Fibroblast of lung (primary cell): ENCODE results near the gene TSHZ2. TPM values are rescaled to one million over a fixed set of nuclear protein-coding genes. Genes with fewer than 3 reads are reported as not detected.
A peak's percentile ranks its signal among the peaks of the same experiment; 100 is the strongest.

Source experiments
- DNase-seq, 2 donors: peaks; one replicate each; pipeline versions ENCODE4 v3.0.0 to v3.0.0-alpha.2; 2010; ENCODE audit warnings: low read depth in 2 of 2
- H2AFZ ChIP-seq: 2 replicates; pipeline ENCODE4 v1.5.1; 2012; ENCODE audit warnings: low read length, control low read depth, inconsistent platforms
- H3K27ac ChIP-seq: 2 replicates; pipeline ENCODE4 v1.5.1; 2011; ENCODE audit warnings: low read length, control low read depth; ENCODE audit not compliant: insufficient read depth
- H3K27me3 ChIP-seq: 2 replicates; pipeline ENCODE4 v1.5.1; 2011; ENCODE audit warnings: mild to moderate bottlenecking, low read length; ENCODE audit not compliant: control insufficient read depth, insufficient read depth
- H3K36me3 ChIP-seq: 2 replicates; pipeline ENCODE4 v1.5.1; 2011; ENCODE audit warnings: low read length; ENCODE audit not compliant: control insufficient read depth, insufficient read depth
- H3K4me1 ChIP-seq: 2 replicates; pipeline ENCODE4 v1.5.1; 2011; ENCODE audit warnings: low read length; ENCODE audit not compliant: control insufficient read depth, insufficient read depth; ENCODE audit errors: extremely low read depth
- H3K4me2 ChIP-seq: 2 replicates; pipeline ENCODE4 v1.5.1; 2011; ENCODE audit warnings: low read length, control low read depth; ENCODE audit not compliant: insufficient read depth; ENCODE audit errors: extremely low read depth
- H3K4me3 ChIP-seq, 4 experiments: fragments of 200-600 bp in 1 of 4; sonication (generic) in 1 of 4; replicated peaks in 1 of 4; 2 replicates each; pipeline ENCODE4 v1.5.1; 2011 to 2016; ENCODE audit warnings: low read length in 4 of 4, low read depth in 3 of 4, mild to moderate bottlenecking in 3 of 4, control low read depth in 2 of 4, inconsistent platforms in 1 of 4, mixed read lengths in 1 of 4; ENCODE audit not compliant: insufficient read depth in 1 of 4; ENCODE audit errors: control extremely low read depth in 1 of 4
- H3K79me2 ChIP-seq: 2 replicates; pipeline ENCODE4 v1.5.1; 2012; ENCODE audit warnings: mild to moderate bottlenecking, low read length, inconsistent platforms; ENCODE audit not compliant: control insufficient read depth, insufficient read depth
- H3K9ac ChIP-seq: 2 replicates; pipeline ENCODE4 v1.5.1; 2011; ENCODE audit warnings: mild to moderate bottlenecking, low read length, control low read depth; ENCODE audit not compliant: insufficient read depth
- H3K9me3 ChIP-seq: 2 replicates; pipeline ENCODE4 v1.5.1; 2012; ENCODE audit warnings: low read depth, low read length; ENCODE audit not compliant: control insufficient read depth, insufficient read depth
- H4K20me1 ChIP-seq: 2 replicates; pipeline ENCODE4 v1.5.1; 2011; ENCODE audit warnings: low read length; ENCODE audit not compliant: control insufficient read depth, insufficient read depth; ENCODE audit errors: extremely low read depth
- EZH2 ChIP-seq: IDR thresholded peaks from 2 replicates; pipeline ENCODE4 v1.5.1; 2012; ENCODE audit warnings: low read length, control low read depth, mild to moderate bottlenecking; ENCODE audit errors: missing control alignments
- polyA plus RNA-seq, 2 donors: library from polyadenylated mRNA; depleted of rRNA in 1 of 2; stranded (reverse) in 1 of 2; unstranded in 1 of 2; fragments of >200 nt; gene quantifications; 2 replicates each; pipeline ENCODE4 v1.2.1, GENCODE V29; 2011 to 2012; ENCODE audit warnings: missing spikeins in 1 of 2
- total RNA-seq: library from RNA; depleted of rRNA; stranded (reverse); fragments of >200 nt; gene quantifications from 2 replicates; pipeline ENCODE4 v1.2.1, GENCODE V29; 2014
- TF ChIP-seq, protein P1 (sequence below), 2 donors: IDR thresholded peaks in 1 of 2; conservative IDR thresholded peaks in 1 of 2; 1 replicate in 1 of 2; 2 replicates in 1 of 2; pipeline ENCODE4 v1.5.1; 2011 to 2012; ENCODE audit warnings: low read length in 2 of 2, control low read depth in 1 of 2, inconsistent platforms in 1 of 2, low read depth in 1 of 2, mild to moderate bottlenecking in 1 of 2

The TSHZ2 gene
- total and polyA plus RNA-seq, 2 donors (not counting 1 experiment from before 2014, with no cell fraction given): 0.15 to 2.6 TPM

DNA sequence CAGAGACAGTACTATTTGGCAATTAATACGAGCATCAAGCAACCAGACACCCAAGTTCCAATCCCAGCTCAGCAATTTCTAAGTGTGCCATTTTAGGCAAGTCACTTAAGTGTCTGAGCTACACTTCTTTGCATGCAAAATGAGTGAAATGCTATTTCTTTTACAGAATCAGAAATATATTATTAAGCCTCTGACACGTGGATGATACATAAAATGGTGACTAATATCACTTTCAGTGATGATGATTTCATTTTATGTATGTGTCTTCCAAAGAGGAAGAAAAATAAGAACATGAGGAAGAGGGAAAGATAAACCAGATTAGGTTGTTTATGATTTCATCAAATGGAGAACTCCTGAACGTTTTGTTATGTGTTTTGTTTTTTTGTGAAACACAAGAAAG, 158.6 kb downstream of the TSHZ2 start:
- H2AFZ ChIP-seq: no peak overlapping the region
- no peaks in the 10 kb centered on the region for H3K36me3 ChIP-seq
- H3K9ac ChIP-seq: no peak overlapping the region
- H3K4me2 ChIP-seq: no peak overlapping the region
- no peak for DNase-seq
- H4K20me1 ChIP-seq: no peaks in the 10 kb centered on the region
- no peak overlapping the region for H3K27ac ChIP-seq
- H3K79me2 ChIP-seq: no peaks in the 10 kb centered on the region
- H3K4me3 ChIP-seq: no peak overlapping the region
- TF ChIP-seq EZH2: no peak
- TF ChIP-seq, protein P1, sequence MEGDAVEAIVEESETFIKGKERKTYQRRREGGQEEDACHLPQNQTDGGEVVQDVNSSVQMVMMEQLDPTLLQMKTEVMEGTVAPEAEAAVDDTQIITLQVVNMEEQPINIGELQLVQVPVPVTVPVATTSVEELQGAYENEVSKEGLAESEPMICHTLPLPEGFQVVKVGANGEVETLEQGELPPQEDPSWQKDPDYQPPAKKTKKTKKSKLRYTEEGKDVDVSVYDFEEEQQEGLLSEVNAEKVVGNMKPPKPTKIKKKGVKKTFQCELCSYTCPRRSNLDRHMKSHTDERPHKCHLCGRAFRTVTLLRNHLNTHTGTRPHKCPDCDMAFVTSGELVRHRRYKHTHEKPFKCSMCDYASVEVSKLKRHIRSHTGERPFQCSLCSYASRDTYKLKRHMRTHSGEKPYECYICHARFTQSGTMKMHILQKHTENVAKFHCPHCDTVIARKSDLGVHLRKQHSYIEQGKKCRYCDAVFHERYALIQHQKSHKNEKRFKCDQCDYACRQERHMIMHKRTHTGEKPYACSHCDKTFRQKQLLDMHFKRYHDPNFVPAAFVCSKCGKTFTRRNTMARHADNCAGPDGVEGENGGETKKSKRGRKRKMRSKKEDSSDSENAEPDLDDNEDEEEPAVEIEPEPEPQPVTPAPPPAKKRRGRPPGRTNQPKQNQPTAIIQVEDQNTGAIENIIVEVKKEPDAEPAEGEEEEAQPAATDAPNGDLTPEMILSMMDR (conservative IDR thresholded peaks at IDR 0.05 in 1 of 2, IDR thresholded peaks at IDR 0.05 in 1 of 2; ENCODE audit: low read depth in 1 of 2, low read length in 2 of 2): no peak
- H3K27me3 ChIP-seq: no peaks in the 10 kb centered on the region
- H3K4me1 ChIP-seq: no peaks in the 10 kb centered on the region
- no peaks in the 10 kb centered on the region for H3K9me3 ChIP-seq

DNA sequence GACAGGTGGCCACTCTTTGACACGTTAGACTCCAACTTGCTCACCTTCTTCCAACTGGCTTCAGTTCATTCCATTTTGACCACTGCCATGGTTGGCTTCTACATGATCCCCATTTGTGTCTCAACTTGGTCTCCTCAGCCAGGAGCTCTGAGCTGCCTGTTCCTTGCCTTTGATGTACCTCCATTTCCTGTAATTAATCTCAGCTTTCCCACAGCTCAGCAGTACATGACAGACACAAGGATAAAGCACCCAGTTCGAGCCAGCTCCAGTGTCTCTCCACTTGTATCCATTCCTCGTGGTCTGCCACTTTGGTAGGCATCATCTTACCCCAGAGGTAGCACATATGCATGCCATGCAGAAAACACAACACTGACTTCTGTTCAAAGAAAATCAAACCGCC, 161.0 kb downstream of the TSHZ2 start:
- Histone ChIP-seq H3K79me2 (no peaks in the 10 kb centered on the region), H3K9ac (no peak overlapping the region), H3K4me1 (no peaks in the 10 kb centered on the region), H2AFZ (no peak overlapping the region), H3K36me3 (no peaks in the 10 kb centered on the region), H3K4me2 (no peak overlapping the region), H3K27ac (no peak overlapping the region), H4K20me1 (no peaks in the 10 kb centered on the region), H3K4me3 (no peak overlapping the region), H3K9me3 (no peaks in the 10 kb centered on the region), H3K27me3 (no peaks in the 10 kb centered on the region)
- DNase-seq: peak in 1 of 2 donors; percentile 34
- no peak for TF ChIP-seq EZH2
- TF ChIP-seq, protein P1 (conservative IDR thresholded peaks at IDR 0.05 in 1 of 2, IDR thresholded peaks at IDR 0.05 in 1 of 2; ENCODE audit: low read depth in 1 of 2, low read length in 2 of 2): no peak

DNA sequence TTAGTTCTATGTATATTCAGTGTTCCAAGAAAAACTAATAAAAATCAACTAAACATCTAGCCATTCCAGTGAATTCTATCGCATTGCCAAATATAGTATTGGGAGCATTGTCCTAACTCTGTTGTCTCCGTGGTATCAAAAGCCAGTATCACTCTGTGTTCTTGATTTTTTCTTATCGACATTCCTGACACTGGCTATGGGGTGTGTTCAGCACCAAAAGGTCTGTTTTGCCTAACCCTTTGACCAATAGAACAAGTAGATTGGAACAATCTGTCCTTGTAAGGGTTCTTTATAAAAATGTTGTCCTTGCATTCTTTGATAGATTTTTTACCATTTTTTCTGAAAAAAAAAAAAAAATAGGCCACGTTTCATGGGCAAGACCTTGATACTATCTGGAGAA, 161.5 kb downstream of the TSHZ2 start:
- Histone ChIP-seq H3K4me3 (no peak overlapping the region), H2AFZ (no peak overlapping the region), H3K79me2 (no peaks in the 10 kb centered on the region), H3K4me2 (no peak overlapping the region), H3K27ac (no peak overlapping the region), H3K9me3 (no peaks in the 10 kb centered on the region), H4K20me1 (no peaks in the 10 kb centered on the region), H3K27me3 (no peaks in the 10 kb centered on the region), H3K36me3 (no peaks in the 10 kb centered on the region), H3K9ac (no peak overlapping the region), H3K4me1 (no peaks in the 10 kb centered on the region)
- DNase-seq: no peak
- no peak for TF ChIP-seq EZH2
- TF ChIP-seq, protein P1 (conservative IDR thresholded peaks at IDR 0.05 in 1 of 2, IDR thresholded peaks at IDR 0.05 in 1 of 2; ENCODE audit: low read depth in 1 of 2, low read length in 2 of 2): no peak
